ENCODE data around the gene PPP1R36.
A peak's percentile ranks its signal among the peaks of the same experiment; 100 is the strongest.

Gene PPP1R36

DNA sequence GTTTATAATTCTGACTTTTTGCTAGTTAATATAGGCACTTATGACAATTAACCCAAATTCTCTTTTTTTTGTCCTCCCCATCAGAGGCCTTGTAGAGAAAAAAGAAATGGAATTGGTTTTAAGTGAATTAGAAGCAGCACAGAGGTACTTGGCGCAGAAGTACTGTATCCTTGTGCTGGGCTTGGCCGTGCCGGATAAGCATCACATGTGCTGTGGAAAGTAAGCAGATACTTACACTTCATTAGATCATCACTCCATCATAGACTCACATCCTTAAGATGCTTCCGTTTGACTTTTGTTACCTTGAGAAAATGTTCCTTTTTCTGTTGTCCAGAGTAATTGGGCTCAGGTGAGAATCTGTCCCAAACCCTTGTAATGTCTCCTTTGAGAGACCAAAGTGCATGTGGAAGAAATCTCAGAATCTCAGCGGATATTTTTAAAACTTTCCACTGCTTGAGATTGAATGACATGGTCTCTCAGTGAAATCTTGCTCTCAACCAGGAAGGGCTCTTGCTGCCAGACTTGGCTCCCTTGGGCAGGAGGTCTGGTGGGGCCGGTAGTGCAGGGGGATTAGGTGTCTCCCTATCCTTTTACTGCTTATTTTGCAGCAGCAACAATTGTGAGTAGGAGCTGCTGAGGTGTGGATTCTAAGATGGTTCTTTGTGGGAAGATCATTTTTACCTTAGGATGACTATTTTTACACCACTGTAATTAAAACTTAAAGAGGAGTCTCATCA, 24.8 kb downstream of the PPP1R36 start:
- no peaks in the 10 kb centered on the region for H3K27me3 ChIP-seq (ENCODE audit: insufficient read depth, low read length)
- peaks cover 11% of the 10 kb centered on the region; the same call in 1 of the 2 replicates for H3K4me1 ChIP-seq (ENCODE audit: insufficient read depth, low read length)
- H3K27ac ChIP-seq (ENCODE audit: low read length): no peak overlapping the region
- H3K4me3 ChIP-seq (ENCODE audit: low read length): no peak overlapping the region
- H3K36me3 ChIP-seq (ENCODE audit: insufficient read depth, low read depth, low read length): no peaks in the 10 kb centered on the region
- H3K9me3 ChIP-seq (ENCODE audit: insufficient read depth, low read depth, low read length): no peaks in the 10 kb centered on the region
- H3K9ac ChIP-seq (ENCODE audit: low read depth, low read length): no peak overlapping the region

DNA sequence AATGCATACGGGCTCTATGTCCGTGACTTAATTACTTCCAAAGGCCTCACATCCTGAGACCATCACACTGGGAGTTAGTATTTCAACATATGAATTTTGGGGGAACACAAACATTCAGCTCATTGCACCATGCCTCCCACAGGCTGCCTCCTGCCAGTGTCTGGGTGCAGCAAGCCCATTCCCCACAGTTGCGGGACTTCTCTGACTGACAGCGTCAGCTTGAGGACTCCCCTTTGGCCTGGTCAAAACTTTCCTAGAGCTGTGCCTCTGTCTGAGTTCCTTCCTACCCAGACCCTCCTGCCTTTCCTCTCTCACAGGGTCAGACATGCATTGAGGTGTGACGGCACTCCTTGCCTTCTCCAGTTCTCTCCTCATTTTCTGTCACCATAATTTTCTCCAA, 27.4 kb downstream of the PPP1R36 start:
- no peaks in the 10 kb centered on the region for H3K36me3 ChIP-seq (ENCODE audit: insufficient read depth, low read depth, low read length)
- no peak overlapping the region for H3K9ac ChIP-seq (ENCODE audit: low read depth, low read length)
- H3K9me3 ChIP-seq (ENCODE audit: insufficient read depth, low read depth, low read length): no peaks in the 10 kb centered on the region
- no peak overlapping the region for H3K27ac ChIP-seq (ENCODE audit: low read length)
- no peak overlapping the region for H3K4me3 ChIP-seq (ENCODE audit: low read length)
- peaks cover 27% of the 10 kb centered on the region for H3K4me1 ChIP-seq (ENCODE audit: insufficient read depth, low read length)
- no peaks in the 10 kb centered on the region for H3K27me3 ChIP-seq (ENCODE audit: insufficient read depth, low read length)

DNA sequence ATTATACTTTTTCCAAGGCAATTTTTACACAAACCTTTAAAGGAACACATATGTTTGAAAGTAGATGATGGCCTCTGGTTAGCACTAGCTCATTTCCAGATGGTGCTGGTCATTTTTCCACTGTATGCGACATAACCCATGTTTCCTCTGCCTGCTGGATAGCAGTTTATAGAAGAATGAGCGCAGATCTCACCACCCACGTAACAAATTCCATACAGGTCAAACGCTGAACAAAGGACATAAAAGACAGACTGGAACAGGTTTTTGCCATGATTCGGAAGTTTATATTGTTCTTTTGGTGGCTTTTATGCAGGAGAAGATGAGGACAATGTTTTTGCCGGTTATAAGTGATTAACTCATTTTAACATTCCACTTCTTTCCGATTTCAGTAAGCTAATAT, 30.7 kb downstream of the PPP1R36 start:
- peak overlapping the region; percentile 18; the same call in 1 of the 2 replicates for H3K9ac ChIP-seq (ENCODE audit: low read depth, low read length)
- no peaks in the 10 kb centered on the region for H3K27me3 ChIP-seq (ENCODE audit: insufficient read depth, low read length)
- H3K27ac ChIP-seq (ENCODE audit: low read length): no peak overlapping the region
- peaks cover 18% of the 10 kb centered on the region for H3K4me1 ChIP-seq (ENCODE audit: insufficient read depth, low read length)
- no peaks in the 10 kb centered on the region for H3K9me3 ChIP-seq (ENCODE audit: insufficient read depth, low read depth, low read length)
- H3K36me3 ChIP-seq (ENCODE audit: insufficient read depth, low read depth, low read length): no peaks in the 10 kb centered on the region
- H3K4me3 ChIP-seq (ENCODE audit: low read length): no peak overlapping the region

DNA sequence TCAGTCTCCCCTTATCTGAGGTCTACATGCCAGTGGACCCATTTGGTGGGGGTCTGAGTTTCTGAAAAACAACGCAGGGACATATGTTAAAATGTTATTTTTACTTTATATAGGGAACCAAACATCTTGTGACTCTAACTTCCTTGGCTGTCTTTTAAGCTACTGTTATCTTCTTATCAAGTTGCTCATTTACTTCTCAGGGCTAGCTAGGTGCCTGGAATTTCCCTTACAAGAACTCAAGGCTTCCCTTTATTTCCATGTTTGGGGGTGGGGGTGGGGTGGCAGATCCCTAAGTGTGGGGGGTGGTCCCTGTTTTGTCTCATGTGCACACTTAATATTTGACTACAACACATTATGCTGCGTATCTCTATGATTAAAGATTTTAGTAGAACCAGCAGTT, 31.6 kb downstream of the PPP1R36 start:
- Histone ChIP-seq H3K4me3 (ENCODE audit: low read length) (no peak overlapping the region), H3K9me3 (ENCODE audit: insufficient read depth, low read depth, low read length) (no peaks in the 10 kb centered on the region), H3K9ac (ENCODE audit: low read depth, low read length) (no peak overlapping the region; the same call in 1 of the 2 replicates), H3K36me3 (ENCODE audit: insufficient read depth, low read depth, low read length) (no peaks in the 10 kb centered on the region), H3K4me1 (ENCODE audit: insufficient read depth, low read length) (peaks cover 18% of the 10 kb centered on the region), H3K27ac (ENCODE audit: low read length) (no peak overlapping the region), H3K27me3 (ENCODE audit: insufficient read depth, low read length) (no peaks in the 10 kb centered on the region)

DNA sequence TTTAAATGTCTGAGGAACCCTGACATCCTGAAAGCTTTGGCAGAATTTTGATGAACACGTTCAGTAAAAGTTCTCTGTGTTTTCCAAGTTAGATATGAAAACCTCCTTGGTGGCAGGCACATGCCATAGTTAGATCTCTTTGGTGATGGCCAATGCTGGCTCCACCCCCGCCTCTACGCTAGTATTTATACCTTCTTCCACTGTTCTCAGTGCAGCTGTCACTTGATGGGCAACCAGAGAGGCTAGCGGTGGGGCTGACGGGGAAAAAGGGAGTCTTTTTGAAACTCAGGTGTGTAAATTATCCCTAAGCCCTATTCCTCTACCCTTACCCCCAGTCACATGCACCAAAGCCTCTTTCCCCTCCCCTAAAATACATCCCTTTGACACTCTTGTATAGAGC, 32.1 kb downstream of the PPP1R36 start:
- H3K4me3 ChIP-seq (ENCODE audit: low read length): no peak overlapping the region

DNA sequence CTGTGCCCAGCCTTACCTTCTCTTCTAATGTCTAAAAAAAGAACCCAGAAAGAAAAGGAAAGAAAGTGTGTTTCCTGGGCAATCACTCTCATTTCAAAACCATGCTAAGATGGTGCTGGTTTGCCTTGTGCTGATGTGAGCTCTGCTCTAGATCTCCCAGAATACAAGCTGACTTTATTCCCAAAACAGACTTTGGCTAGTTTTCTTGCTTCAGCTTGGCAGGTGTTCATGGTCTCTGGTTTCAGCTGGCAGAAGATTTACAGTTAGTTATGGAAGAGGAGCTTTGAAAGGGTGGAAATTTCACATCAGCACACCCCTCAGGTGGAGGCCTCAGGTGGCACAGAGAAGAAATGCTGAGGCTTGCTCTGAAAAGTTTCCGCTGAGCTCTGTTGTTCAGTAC, 34.4 kb downstream of the PPP1R36 start:
- H3K4me1 ChIP-seq (ENCODE audit: insufficient read depth, low read length): peaks cover 18% of the 10 kb centered on the region
- no peak overlapping the region for H3K4me3 ChIP-seq (ENCODE audit: low read length)
- H3K9ac ChIP-seq (ENCODE audit: low read depth, low read length): no peak overlapping the region
- H3K27me3 ChIP-seq (ENCODE audit: insufficient read depth, low read length): no peaks in the 10 kb centered on the region
- no peak overlapping the region for H3K27ac ChIP-seq (ENCODE audit: low read length)
- H3K36me3 ChIP-seq (ENCODE audit: insufficient read depth, low read depth, low read length): no peaks in the 10 kb centered on the region
- H3K9me3 ChIP-seq (ENCODE audit: insufficient read depth, low read depth, low read length): no peaks in the 10 kb centered on the region

More for the DNA sequence above, 32.1 kb downstream of the PPP1R36 start:
- Histone ChIP-seq H3K9ac (ENCODE audit: low read depth, low read length) (no peak overlapping the region), H3K27ac (ENCODE audit: low read length) (no peak overlapping the region), H3K27me3 (ENCODE audit: insufficient read depth, low read length) (no peaks in the 10 kb centered on the region), H3K36me3 (ENCODE audit: insufficient read depth, low read depth, low read length) (no peaks in the 10 kb centered on the region), H3K9me3 (ENCODE audit: insufficient read depth, low read depth, low read length) (no peaks in the 10 kb centered on the region), H3K4me1 (ENCODE audit: insufficient read depth, low read length) (peaks cover 18% of the 10 kb centered on the region)

DNA sequence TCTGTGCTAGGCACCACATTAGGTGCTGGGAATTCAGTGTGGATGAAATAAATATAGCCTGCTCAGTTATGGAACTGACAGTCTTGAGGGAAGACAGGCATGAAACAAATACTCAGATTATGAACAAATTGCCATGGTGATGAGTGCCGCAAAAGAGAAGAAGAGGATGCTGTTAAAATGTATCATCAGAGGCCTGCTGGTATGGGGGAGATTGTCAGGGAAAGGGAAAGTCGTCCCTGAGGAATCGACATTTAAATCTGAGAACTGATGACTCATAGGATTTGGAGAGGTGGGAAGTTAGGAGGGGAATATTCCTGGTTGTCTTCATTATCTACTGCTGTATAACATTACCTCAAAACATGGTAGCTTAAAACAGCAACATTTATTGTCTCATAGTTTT, 42.0 kb downstream of the PPP1R36 start:
- Histone ChIP-seq H3K27me3 (ENCODE audit: insufficient read depth, low read length) (no peaks in the 10 kb centered on the region), H3K4me1 (ENCODE audit: insufficient read depth, low read length) (no peaks in the 10 kb centered on the region), H3K4me3 (ENCODE audit: low read length) (no peak overlapping the region), H3K9me3 (ENCODE audit: insufficient read depth, low read depth, low read length) (no peaks in the 10 kb centered on the region), H3K36me3 (ENCODE audit: insufficient read depth, low read depth, low read length) (no peaks in the 10 kb centered on the region), H3K27ac (ENCODE audit: low read length) (no peak overlapping the region), H3K9ac (ENCODE audit: low read depth, low read length) (no peak overlapping the region)

DNA sequence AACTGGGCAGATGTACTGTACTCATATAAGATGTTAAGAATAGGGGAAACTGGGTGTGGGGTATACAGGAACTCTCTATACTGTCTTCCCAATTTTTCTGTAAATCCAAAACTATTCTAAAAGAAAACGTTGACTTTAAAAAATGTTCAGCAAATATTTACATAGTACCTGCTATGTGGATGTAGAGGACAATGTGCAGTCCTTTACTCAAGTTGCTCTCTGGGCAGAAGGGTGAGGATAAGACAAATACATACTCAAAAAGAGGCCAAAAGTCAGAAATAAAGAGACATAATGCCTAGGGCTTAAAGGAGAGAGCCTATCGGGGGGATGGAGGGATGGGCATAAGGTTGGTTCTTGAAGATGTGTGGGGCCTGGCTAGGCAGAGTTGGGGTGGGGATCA, 44.7 kb downstream of the PPP1R36 start:
- Histone ChIP-seq H3K4me3 (ENCODE audit: low read length) (no peak overlapping the region), H3K27me3 (ENCODE audit: insufficient read depth, low read length) (no peaks in the 10 kb centered on the region), H3K4me1 (ENCODE audit: insufficient read depth, low read length) (no peaks in the 10 kb centered on the region), H3K27ac (ENCODE audit: low read length) (no peak overlapping the region), H3K9ac (ENCODE audit: low read depth, low read length) (no peak overlapping the region), H3K9me3 (ENCODE audit: insufficient read depth, low read depth, low read length) (no peaks in the 10 kb centered on the region), H3K36me3 (ENCODE audit: insufficient read depth, low read depth, low read length) (no peaks in the 10 kb centered on the region)

DNA sequence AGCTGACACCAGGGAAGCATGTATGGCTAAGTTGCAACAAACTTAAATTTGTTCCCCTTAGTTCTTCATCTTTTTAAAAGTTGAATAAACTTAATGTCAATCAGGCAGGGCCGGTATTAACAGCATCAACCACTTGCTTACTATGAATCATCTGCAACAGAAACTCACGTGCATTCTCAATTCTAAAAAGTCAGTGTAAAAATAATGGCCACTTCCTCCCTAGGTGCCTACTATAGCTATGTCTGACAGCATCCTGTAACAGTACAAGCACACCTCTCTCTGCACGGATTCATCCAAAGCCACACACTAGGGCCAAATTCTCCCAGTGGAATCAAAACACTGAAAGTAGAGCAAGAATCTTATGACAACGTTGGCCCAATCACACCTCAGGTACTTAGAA, 48.6 kb downstream of the PPP1R36 start:
- Histone ChIP-seq H3K4me3 (ENCODE audit: low read length) (no peak overlapping the region), H3K27ac (ENCODE audit: low read length) (no peak overlapping the region), H3K36me3 (ENCODE audit: insufficient read depth, low read depth, low read length) (no peaks in the 10 kb centered on the region), H3K9ac (ENCODE audit: low read depth, low read length) (no peak overlapping the region), H3K9me3 (ENCODE audit: insufficient read depth, low read depth, low read length) (no peaks in the 10 kb centered on the region), H3K4me1 (ENCODE audit: insufficient read depth, low read length) (no peaks in the 10 kb centered on the region), H3K27me3 (ENCODE audit: insufficient read depth, low read length) (no peaks in the 10 kb centered on the region)

DNA sequence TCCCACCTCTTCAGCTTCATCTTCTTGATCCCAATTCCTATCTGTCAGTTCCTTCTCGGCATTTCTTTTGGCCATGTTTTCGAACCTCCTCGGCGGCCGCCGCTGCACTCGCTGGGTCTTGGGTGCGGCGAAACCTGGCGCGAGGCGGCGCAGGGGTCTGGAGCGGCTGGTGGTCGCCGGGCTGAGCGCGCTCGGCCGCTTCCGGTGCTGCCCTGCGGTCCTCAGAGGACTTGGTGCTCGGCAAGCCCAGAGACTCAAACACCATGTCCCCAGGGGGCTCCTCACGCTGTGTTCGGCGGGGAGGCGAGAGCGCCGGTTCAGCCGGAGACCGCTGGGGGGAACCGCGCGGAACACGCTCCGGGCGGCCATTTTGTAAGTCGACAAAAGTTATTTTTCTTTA, 51.8 kb downstream of the PPP1R36 start:
- H3K36me3 ChIP-seq (ENCODE audit: insufficient read depth, low read depth, low read length): no peaks in the 10 kb centered on the region
- no peaks in the 10 kb centered on the region for H3K9me3 ChIP-seq (ENCODE audit: insufficient read depth, low read depth, low read length)
- H3K9ac ChIP-seq (ENCODE audit: low read depth, low read length): no peak overlapping the region
- no peaks in the 10 kb centered on the region for H3K4me1 ChIP-seq (ENCODE audit: insufficient read depth, low read length)
- no peak overlapping the region for H3K27ac ChIP-seq (ENCODE audit: low read length)
- no peak overlapping the region for H3K4me3 ChIP-seq (ENCODE audit: low read length)
- H3K27me3 ChIP-seq (ENCODE audit: insufficient read depth, low read length): no peaks in the 10 kb centered on the region

DNA sequence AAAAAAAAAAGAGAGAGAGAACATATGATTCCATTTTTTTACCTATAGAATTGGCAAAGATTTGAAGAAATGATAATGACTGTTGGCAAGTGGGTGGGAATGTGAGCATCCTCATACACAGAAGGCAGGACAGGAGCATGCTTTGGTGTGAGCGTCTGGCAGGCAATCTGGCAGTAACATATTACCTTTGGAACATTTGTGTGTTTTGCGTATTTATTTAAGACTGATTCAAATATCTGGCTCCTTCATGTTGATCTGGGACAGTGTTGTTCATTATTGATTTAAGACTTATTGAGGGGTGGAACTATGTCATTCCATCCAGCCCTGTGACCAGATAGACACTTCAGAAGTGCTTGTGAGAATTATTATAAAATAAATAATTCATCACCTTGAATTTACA, 53.1 kb downstream of the PPP1R36 start:
- Histone ChIP-seq H3K4me1 (ENCODE audit: insufficient read depth, low read length) (no peaks in the 10 kb centered on the region), H3K36me3 (ENCODE audit: insufficient read depth, low read depth, low read length) (no peaks in the 10 kb centered on the region), H3K9me3 (ENCODE audit: insufficient read depth, low read depth, low read length) (no peaks in the 10 kb centered on the region), H3K9ac (ENCODE audit: low read depth, low read length) (no peak overlapping the region), H3K27ac (ENCODE audit: low read length) (no peak overlapping the region), H3K4me3 (ENCODE audit: low read length) (no peak overlapping the region), H3K27me3 (ENCODE audit: insufficient read depth, low read length) (no peaks in the 10 kb centered on the region)

DNA sequence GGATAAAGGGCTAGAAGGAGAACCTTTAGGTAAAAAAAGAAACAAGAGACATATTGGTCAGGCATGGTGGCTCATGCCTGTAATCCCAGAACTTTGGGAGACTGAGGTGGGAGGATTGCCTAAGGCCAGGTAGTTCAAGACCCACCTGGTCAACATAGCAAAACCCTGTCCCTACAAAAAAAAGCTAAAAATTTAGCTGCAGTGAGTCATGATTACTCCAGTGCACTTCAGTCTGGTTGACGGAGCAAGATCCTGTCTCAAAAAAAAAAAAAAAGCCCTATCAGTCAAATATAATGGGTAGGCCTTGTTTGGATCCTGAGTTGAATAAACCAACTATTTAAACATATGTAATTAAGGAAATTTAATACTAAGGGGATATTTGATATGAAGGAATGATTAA, 54.2 kb downstream of the PPP1R36 start:
- no peaks in the 10 kb centered on the region for H3K27me3 ChIP-seq (ENCODE audit: insufficient read depth, low read length)
- H3K4me1 ChIP-seq (ENCODE audit: insufficient read depth, low read length): no peaks in the 10 kb centered on the region
- H3K36me3 ChIP-seq (ENCODE audit: insufficient read depth, low read depth, low read length): no peaks in the 10 kb centered on the region
- H3K9ac ChIP-seq (ENCODE audit: low read depth, low read length): no peak overlapping the region
- no peak overlapping the region for H3K27ac ChIP-seq (ENCODE audit: low read length)
- H3K9me3 ChIP-seq (ENCODE audit: insufficient read depth, low read depth, low read length): no peaks in the 10 kb centered on the region
- H3K4me3 ChIP-seq (ENCODE audit: low read length): no peak overlapping the region

All from iPS-20b (cell line).